HG03571 (cell line): Measurements from ENCODE around the gene SEZ6L.
"Not testable (repeated sequence)": the region's sequence is repeated elsewhere in the genome, so short reads cannot be mapped to it uniquely, and the experiment has no call there.

Experiments used
- ATAC-seq: cut with Tn5 transposase; IDR thresholded peaks from one replicate; pipeline ENCODE4 v1.9.1; 2021; ENCODE audit not compliant: unreplicated experiment

SEZ6L gene

GRCh38 chr22:26377170-26377830 lies 208.0 kb downstream of the SEZ6L start:
- no peak for ATAC-seq

GRCh38 chr22:26380072-26380830 lies 211.0 kb downstream of the SEZ6L start:
- no peak for ATAC-seq

DNA sequence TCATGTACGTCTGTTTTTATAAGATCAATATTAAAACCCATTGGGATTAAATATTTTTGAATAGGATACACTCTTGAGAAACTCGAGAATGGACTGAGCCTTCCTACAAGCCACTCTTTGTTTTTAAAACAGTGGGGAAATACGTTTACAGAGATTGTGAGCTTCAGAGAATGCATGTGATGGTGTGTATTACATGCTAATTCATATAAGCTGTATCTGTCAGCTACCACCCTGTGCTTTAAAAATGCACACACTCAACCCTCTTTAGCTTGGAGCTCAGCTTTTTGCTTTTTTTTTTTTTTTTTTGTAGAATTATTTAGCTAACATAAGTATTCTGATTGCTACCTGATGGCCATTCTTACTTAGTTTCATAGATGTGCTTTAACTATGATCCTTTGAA lies 213.5 kb downstream of the SEZ6L start:
- ATAC-seq, result no peak

GRCh38 chr22:26383968-26384556 lies 214.8 kb downstream of the SEZ6L start:
- no peak for ATAC-seq

GRCh38 chr22:26385164-26385563 lies 215.9 kb downstream of the SEZ6L start:
- ATAC-seq, result no peak

DNA sequence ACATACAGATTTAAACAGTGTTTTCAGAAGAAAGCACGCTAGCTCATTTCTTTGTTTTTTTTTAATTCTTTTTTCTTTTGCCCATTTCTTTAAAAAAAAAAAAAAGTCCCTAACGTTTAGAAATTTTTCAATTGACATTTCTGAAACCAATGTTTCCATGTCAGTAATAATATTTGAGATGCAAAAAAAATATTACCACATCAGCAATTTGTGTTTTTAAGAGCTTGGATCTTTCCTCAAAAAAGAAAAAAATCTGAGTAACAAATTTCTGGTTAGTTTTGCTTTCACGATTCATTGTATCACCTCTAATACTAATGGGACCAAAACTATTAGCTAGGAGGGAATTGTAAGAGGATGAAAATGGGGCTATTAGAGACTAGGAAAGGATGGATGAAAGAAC lies 219.9 kb downstream of the SEZ6L start:
- ATAC-seq, result no peak

GRCh38 chr22:26391091-26391490 lies 221.8 kb downstream of the SEZ6L start:
- ATAC-seq, result no peak

GRCh38 chr22:26391623-26392022 lies 222.4 kb downstream of the SEZ6L start:
- no peak for ATAC-seq

DNA sequence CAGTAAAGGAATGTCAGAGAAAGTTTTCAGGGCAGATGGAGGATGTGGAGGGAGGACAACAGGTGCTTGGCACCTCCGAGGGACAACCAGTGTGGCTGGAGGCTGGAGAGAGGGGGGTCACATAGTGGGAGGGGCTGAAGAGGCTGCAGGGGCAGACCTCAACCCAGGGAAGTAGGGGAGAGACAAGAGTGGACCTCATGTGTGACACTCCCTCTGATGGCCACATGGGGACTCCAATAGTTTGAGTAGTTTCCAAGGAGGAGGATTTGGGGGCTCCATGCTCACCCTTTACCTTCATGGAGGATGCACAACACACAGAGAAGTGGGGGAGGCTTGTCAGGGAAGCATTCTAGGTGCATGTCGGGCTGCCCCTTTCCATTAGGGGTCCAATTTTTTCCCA lies 224.7 kb downstream of the SEZ6L start:
- no peak for ATAC-seq

GRCh38 chr22:26394777-26395176 lies 225.5 kb downstream of the SEZ6L start:
- ATAC-seq, result no peak

- no peak for ATAC-seq
Measured at GRCh38 chr22:26395926-26396325, 226.7 kb downstream of the SEZ6L start.

GRCh38 chr22:26398741-26399153 lies 229.5 kb downstream of the SEZ6L start:
- no peak for ATAC-seq

- ATAC-seq, result no peak
Measured at GRCh38 chr22:26399289-26399688, 230.0 kb downstream of the SEZ6L start.

GRCh38 chr22:26401726-26402125 lies 232.5 kb downstream of the SEZ6L start:
- ATAC-seq, result no peak

- ATAC-seq, result no peak
Measured at GRCh38 chr22:26404851-26405421, 235.7 kb downstream of the SEZ6L start.

DNA sequence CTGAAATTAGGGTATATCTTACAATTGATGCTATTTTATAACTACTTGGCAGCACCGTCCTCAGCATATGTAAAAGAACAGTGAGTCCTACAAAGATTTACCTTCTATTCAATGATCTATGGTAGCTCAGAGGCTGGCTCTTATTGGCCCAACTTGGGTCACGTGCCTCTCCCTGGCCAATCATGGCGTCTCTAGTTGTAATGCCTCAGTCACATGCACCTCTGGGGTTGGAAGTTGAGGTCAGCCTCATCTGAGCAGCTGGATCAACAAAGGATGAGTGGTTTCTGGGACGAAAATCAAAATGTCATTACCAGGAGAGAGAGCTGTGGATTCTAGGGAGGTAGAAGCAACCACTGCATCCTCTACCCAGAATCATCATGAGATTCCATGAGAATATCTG lies 236.9 kb downstream of the SEZ6L start:
- ATAC-seq, result no peak

GRCh38 chr22:26408562-26409220 lies 239.4 kb downstream of the SEZ6L start:
- ATAC-seq, result not testable (repeated sequence)

GRCh38 chr22:26409719-26410335 lies 240.6 kb downstream of the SEZ6L start:
- no peak for ATAC-seq

GRCh38 chr22:26410386-26410785 lies 241.1 kb downstream of the SEZ6L start:
- no peak for ATAC-seq

DNA sequence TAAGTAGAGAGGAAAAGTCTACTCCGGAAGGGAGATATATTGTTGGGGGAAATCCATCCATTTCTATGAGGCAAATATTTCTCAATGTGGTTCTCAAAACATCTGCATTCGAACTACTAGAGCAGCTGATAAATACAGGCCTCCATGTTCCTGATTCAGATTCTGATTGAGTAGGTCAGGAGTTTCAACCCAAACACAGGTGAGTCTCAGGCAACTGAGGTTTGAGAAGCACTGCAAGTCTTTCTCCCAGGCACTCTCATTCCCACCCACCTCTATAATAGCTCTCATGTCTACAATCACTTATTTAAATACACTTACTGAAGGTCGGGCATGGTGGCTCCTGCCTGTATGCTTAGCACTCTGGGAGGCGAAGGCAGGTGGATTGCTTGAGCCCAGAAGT lies 245.1 kb downstream of the SEZ6L start:
- ATAC-seq, result no peak

- no peak for ATAC-seq
Measured at GRCh38 chr22:26416256-26416655, 247.0 kb downstream of the SEZ6L start.
